HG02973 (cell line): ENCODE measurements around the gene SLC2A9.
"Not testable (repeated sequence)": the region's sequence is repeated elsewhere in the genome, so short reads cannot be mapped to it uniquely, and the experiment has no call there.

Source experiments
- ATAC-seq: cut with Tn5 transposase; IDR thresholded peaks from one replicate; pipeline ENCODE4 v1.9.1; 2021; ENCODE audit warnings: moderate library complexity; ENCODE audit not compliant: unreplicated experiment

The SLC2A9 gene

GRCh38 chr4:10002278-10002677 is 19.0 kb downstream of the SLC2A9 start:
- no peak for ATAC-seq

- ATAC-seq, result no peak
These were observed 19.5 kb downstream of the SLC2A9 start for GRCh38 chr4:10001757-10002156.

- peak; percentile 63 for ATAC-seq
These were observed 21.2 kb downstream of the SLC2A9 start for GRCh38 chr4:9999956-10000561.

- no peak for ATAC-seq
These were observed 23.4 kb downstream of the SLC2A9 start for GRCh38 chr4:9997886-9998285.

GRCh38 chr4:9996319-9997110 is 24.8 kb downstream of the SLC2A9 start:
- ATAC-seq, result no peak

GRCh38 chr4:9994246-9994847 is 26.9 kb downstream of the SLC2A9 start:
- no peak for ATAC-seq

GRCh38 chr4:9989918-9990635 is 31.2 kb downstream of the SLC2A9 start:
- no peak for ATAC-seq

- no peak for ATAC-seq
These were observed 32.4 kb downstream of the SLC2A9 start for GRCh38 chr4:9988933-9989332.

- no peak for ATAC-seq
These were observed 32.9 kb downstream of the SLC2A9 start for GRCh38 chr4:9988363-9988749.

- ATAC-seq, result no peak
These were observed 33.4 kb downstream of the SLC2A9 start for GRCh38 chr4:9987749-9988362.

- no peak for ATAC-seq
These were observed 36.7 kb downstream of the SLC2A9 start for GRCh38 chr4:9984621-9985020.

GRCh38 chr4:9983211-9983610 is 38.1 kb downstream of the SLC2A9 start:
- no peak for ATAC-seq

GRCh38 chr4:9981899-9982298 is 39.4 kb downstream of the SLC2A9 start:
- ATAC-seq, result not testable (repeated sequence)

- no peak for ATAC-seq
These were observed 40.4 kb downstream of the SLC2A9 start for GRCh38 chr4:9980898-9981297.

- ATAC-seq, result no peak
These were observed 42.1 kb downstream of the SLC2A9 start for GRCh38 chr4:9979101-9979701.

- ATAC-seq, result no peak
These were observed 43.7 kb downstream of the SLC2A9 start for GRCh38 chr4:9977518-9978031.

- no peak for ATAC-seq
These were observed 44.5 kb downstream of the SLC2A9 start for GRCh38 chr4:9976781-9977180.

GRCh38 chr4:9976293-9976692 is 45.0 kb downstream of the SLC2A9 start:
- no peak for ATAC-seq

- no peak for ATAC-seq
These were observed 49.6 kb downstream of the SLC2A9 start for GRCh38 chr4:9971711-9972110.

- ATAC-seq, result peak; percentile 75
These were observed 50.8 kb downstream of the SLC2A9 start for GRCh38 chr4:9970399-9971011.
